ENCODE data around the gene ADCYAP1R1.

DNA sequence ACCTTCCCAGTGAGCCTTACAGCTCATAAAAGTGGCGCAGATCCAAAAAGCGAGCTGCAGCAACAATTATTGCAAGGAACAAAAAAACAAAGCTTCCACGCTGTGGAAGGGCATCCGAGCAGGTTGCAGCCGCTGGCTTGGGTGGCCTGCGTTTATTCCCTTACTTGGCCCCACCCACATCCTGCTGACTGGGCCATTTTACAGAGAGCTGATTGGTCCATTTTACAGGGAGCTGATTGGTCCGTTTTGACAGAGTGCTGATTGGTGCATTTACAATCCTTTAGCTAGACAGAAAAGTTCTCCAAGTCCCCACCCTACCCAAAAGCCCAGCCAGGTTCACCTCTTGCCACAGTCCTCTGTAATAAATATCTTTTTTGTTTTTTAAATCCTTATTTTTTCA is 85.1 kb downstream of the ADCYAP1R1 start:
- TF ChIP-seq, protein P1, sequence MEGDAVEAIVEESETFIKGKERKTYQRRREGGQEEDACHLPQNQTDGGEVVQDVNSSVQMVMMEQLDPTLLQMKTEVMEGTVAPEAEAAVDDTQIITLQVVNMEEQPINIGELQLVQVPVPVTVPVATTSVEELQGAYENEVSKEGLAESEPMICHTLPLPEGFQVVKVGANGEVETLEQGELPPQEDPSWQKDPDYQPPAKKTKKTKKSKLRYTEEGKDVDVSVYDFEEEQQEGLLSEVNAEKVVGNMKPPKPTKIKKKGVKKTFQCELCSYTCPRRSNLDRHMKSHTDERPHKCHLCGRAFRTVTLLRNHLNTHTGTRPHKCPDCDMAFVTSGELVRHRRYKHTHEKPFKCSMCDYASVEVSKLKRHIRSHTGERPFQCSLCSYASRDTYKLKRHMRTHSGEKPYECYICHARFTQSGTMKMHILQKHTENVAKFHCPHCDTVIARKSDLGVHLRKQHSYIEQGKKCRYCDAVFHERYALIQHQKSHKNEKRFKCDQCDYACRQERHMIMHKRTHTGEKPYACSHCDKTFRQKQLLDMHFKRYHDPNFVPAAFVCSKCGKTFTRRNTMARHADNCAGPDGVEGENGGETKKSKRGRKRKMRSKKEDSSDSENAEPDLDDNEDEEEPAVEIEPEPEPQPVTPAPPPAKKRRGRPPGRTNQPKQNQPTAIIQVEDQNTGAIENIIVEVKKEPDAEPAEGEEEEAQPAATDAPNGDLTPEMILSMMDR (conservative IDR thresholded peaks at IDR 0.05; ENCODE audit: low read length) = no peak
- TF ChIP-seq EZH2phosphoT487 (IDR thresholded peaks at IDR 0.05; ENCODE audit: borderline replicate concordance, low read depth, low read length) = no peak

All from OCI-LY7 (cell line).